HG02885 (cell line): ENCODE measurements around the gene DAD1.
A peak's percentile ranks its signal among the peaks of the same experiment; 100 is the strongest.
"Not testable (repeated sequence)": the region's sequence is repeated elsewhere in the genome, so short reads cannot be mapped to it uniquely, and the experiment has no call there.

Experiments
- ATAC-seq: cut with Tn5 transposase; IDR thresholded peaks from one replicate; pipeline ENCODE4 v1.9.1; 2021; ENCODE audit warnings: mild to moderate bottlenecking; ENCODE audit not compliant: unreplicated experiment, poor library complexity

DAD1 gene

GRCh38 chr14:22589096-22589839, at the start of gene DAD1:
TSS of gene DAD1 (minus strand) at chr14:22589224. CDS start at chr14:22589157, 67 bp downstream.
- peak; percentile 93 for ATAC-seq

GRCh38 chr14:22635980-22636379, 47.0 kb upstream of the DAD1 start:
- ATAC-seq = not testable (repeated sequence)

GRCh38 chr14:22634233-22634900, 45.3 kb upstream of the DAD1 start:
- ATAC-seq = no peak

GRCh38 chr14:22630486-22630885, 41.5 kb upstream of the DAD1 start:
- no peak for ATAC-seq

GRCh38 chr14:22630066-22630465, 41.0 kb upstream of the DAD1 start:
- ATAC-seq = no peak

GRCh38 chr14:22629361-22629760, 40.3 kb upstream of the DAD1 start:
- ATAC-seq = no peak

- no peak for ATAC-seq
These were observed 38.7 kb upstream of the DAD1 start for GRCh38 chr14:22627506-22628263.

GRCh38 chr14:22626590-22626989, 37.6 kb upstream of the DAD1 start:
- no peak for ATAC-seq

GRCh38 chr14:22623047-22623446, 34.0 kb upstream of the DAD1 start:
- ATAC-seq = no peak

- ATAC-seq = no peak
These were observed 33.2 kb upstream of the DAD1 start for GRCh38 chr14:22622255-22622654.

- ATAC-seq = not testable (repeated sequence)
These were observed 26.7 kb upstream of the DAD1 start for GRCh38 chr14:22615765-22616164.

- peak; percentile 59 for ATAC-seq
These were observed 25.3 kb upstream of the DAD1 start for GRCh38 chr14:22614240-22614799.

- no peak for ATAC-seq
These were observed 24.8 kb upstream of the DAD1 start for GRCh38 chr14:22613736-22614239.

- ATAC-seq = no peak
These were observed 24.2 kb upstream of the DAD1 start for GRCh38 chr14:22613106-22613695.

- no peak for ATAC-seq
These were observed 21.9 kb upstream of the DAD1 start for GRCh38 chr14:22610931-22611330.

GRCh38 chr14:22607291-22607690, 18.3 kb upstream of the DAD1 start:
- no peak for ATAC-seq

- ATAC-seq = no peak
These were observed 17.4 kb upstream of the DAD1 start for GRCh38 chr14:22606380-22606779.

- ATAC-seq = no peak
These were observed 13.8 kb upstream of the DAD1 start for GRCh38 chr14:22602862-22603261.

GRCh38 chr14:22601996-22602395, 13.0 kb upstream of the DAD1 start:
- ATAC-seq = no peak

- ATAC-seq = no peak
These were observed 12.4 kb upstream of the DAD1 start for GRCh38 chr14:22601456-22601855.
